OCI-M2 (cell line): ENCODE results near the gene CER1.

Experiments used
- DNase-seq: peaks from one replicate; lab custom pipeline; 2025; ENCODE audit not compliant: unreplicated experiment; lab: John Stamatoyannopoulos, UW

Gene CER1

GRCh38 chr9:14722391-14723035 lies at the start of gene CER1:
Gene CER1, minus strand, starts transcription at chr9:14722733. Its CDS starts 61 bp downstream, at chr9:14722672.
- DNase-seq = no peak

GRCh38 chr9:14770592-14770991 lies 48.1 kb upstream of the CER1 start:
- DNase-seq = no peak

GRCh38 chr9:14769230-14769571 lies 46.7 kb upstream of the CER1 start:
- no peak for DNase-seq

- no peak for DNase-seq
These were observed 46.1 kb upstream of the CER1 start for GRCh38 chr9:14768405-14769229.

- no peak for DNase-seq
These were observed 43.8 kb upstream of the CER1 start for GRCh38 chr9:14766299-14766698.

GRCh38 chr9:14761584-14761983 lies 39.1 kb upstream of the CER1 start:
- DNase-seq = no peak

GRCh38 chr9:14760060-14760459 lies 37.5 kb upstream of the CER1 start:
- no peak for DNase-seq

- no peak for DNase-seq
These were observed 33.8 kb upstream of the CER1 start for GRCh38 chr9:14756291-14756690.

- DNase-seq = no peak
These were observed 30.3 kb upstream of the CER1 start for GRCh38 chr9:14752871-14753270.

- DNase-seq = no peak
These were observed 29.7 kb upstream of the CER1 start for GRCh38 chr9:14752271-14752670.

GRCh38 chr9:14750821-14751220 lies 28.3 kb upstream of the CER1 start:
- DNase-seq = no peak

GRCh38 chr9:14749741-14750211 lies 27.2 kb upstream of the CER1 start:
- DNase-seq = no peak

- no peak for DNase-seq
These were observed 25.8 kb upstream of the CER1 start for GRCh38 chr9:14748373-14748772.

- DNase-seq = no peak
These were observed 24.6 kb upstream of the CER1 start for GRCh38 chr9:14747111-14747510.

- no peak for DNase-seq
These were observed 24.1 kb upstream of the CER1 start for GRCh38 chr9:14746626-14747025.

GRCh38 chr9:14744768-14745167 lies 22.2 kb upstream of the CER1 start:
- DNase-seq = no peak

- DNase-seq = no peak
These were observed 18.8 kb upstream of the CER1 start for GRCh38 chr9:14741369-14741768.

GRCh38 chr9:14733133-14733532 lies 10.6 kb upstream of the CER1 start:
- DNase-seq = no peak

- no peak for DNase-seq
These were observed 8.9 kb upstream of the CER1 start for GRCh38 chr9:14731294-14731981.

GRCh38 chr9:14730461-14730898 lies 7.9 kb upstream of the CER1 start:
- no peak for DNase-seq

- no peak for DNase-seq
These were observed 768 bp upstream of the CER1 start for GRCh38 chr9:14723301-14723700.
